ENCODE measurements around the gene MS4A2. TPM values are rescaled to one million over a fixed set of nuclear protein-coding genes. Genes with fewer than 3 reads are reported as not detected.

MS4A2 gene
- total RNA-seq, 2 experiments from 2014 or later = not detected

- intact Hi-C loops (cut with micrococcal nuclease) = no loop called here
- CTCF ChIA-PET = interaction anchor here (0.8 kb wide), 1 partner anchor 107 kb away, joined by 3 read pairs; no protein-coding TSS in a partner anchor
Measured at GRCh38 chr11:60130496-60130895, 42.0 kb downstream of the MS4A2 start.

GRCh38 chr11:60131912-60132311 is 43.4 kb downstream of the MS4A2 start:
- Mint-ChIP-seq H3K27ac (no peak overlapping the region), H3K27me3 (peaks cover 11% of the 10 kb centered on the region), H3K4me1 (ENCODE audit: low read depth) (no peaks in the 10 kb centered on the region), H3K4me3 (no peak overlapping the region), H3K9me3 (peaks cover 4% of the 10 kb centered on the region), H3K36me3 (ENCODE audit: low read depth) (no peaks in the 10 kb centered on the region)
- ATAC-seq = no peak
- intact Hi-C loops (cut with micrococcal nuclease) = no loop called here
- TF ChIP-seq CTCF (IDR thresholded peaks at IDR 0.05) = no peak
- POLR2A ChIA-PET = no interaction called here
- CTCF ChIA-PET = no interaction called here
- no peak for DNase-seq

More at GRCh38 chr11:60130496-60130895, 42.0 kb downstream of the MS4A2 start:
- Mint-ChIP-seq H3K27me3 (peaks cover 7% of the 10 kb centered on the region), H3K4me3 (no peak overlapping the region), H3K27ac (no peak overlapping the region), H3K9me3 (peaks cover 4% of the 10 kb centered on the region), H3K4me1 (ENCODE audit: low read depth) (no peaks in the 10 kb centered on the region), H3K36me3 (ENCODE audit: low read depth) (no peaks in the 10 kb centered on the region)
- TF ChIP-seq CTCF (IDR thresholded peaks at IDR 0.05) = peak; percentile 27
- ATAC-seq (peak; percentile 37), DNase-seq (peak; percentile 15)
- POLR2A ChIA-PET = no interaction called here

- no peaks in the 10 kb centered on the region for H3K4me1 Mint-ChIP-seq (ENCODE audit: low read depth)
- CTCF ChIA-PET = no interaction called here
- H3K27ac Mint-ChIP-seq = no peak overlapping the region
Measured at GRCh38 chr11:60133917-60134316, 45.5 kb downstream of the MS4A2 start.

GRCh38 chr11:60143768-60144167 is 55.3 kb downstream of the MS4A2 start:
- intact Hi-C loops (cut with micrococcal nuclease) = no loop called here
- no peak for TF ChIP-seq CTCF (IDR thresholded peaks at IDR 0.05)
- H3K27me3 Mint-ChIP-seq = peaks cover 1% of the 10 kb centered on the region
- H3K9me3 Mint-ChIP-seq = no peaks in the 10 kb centered on the region
- ChIA-PET CTCF (no interaction called here), POLR2A (no interaction called here)
- H3K4me1 Mint-ChIP-seq (ENCODE audit: low read depth) = no peaks in the 10 kb centered on the region
- ATAC-seq (peak; percentile 20), DNase-seq (no peak)
- H3K27ac Mint-ChIP-seq = no peak overlapping the region
- H3K36me3 Mint-ChIP-seq (ENCODE audit: low read depth) = no peaks in the 10 kb centered on the region
- H3K4me3 Mint-ChIP-seq = no peak overlapping the region

More at GRCh38 chr11:60133917-60134316, 45.5 kb downstream of the MS4A2 start:
- POLR2A ChIA-PET = no interaction called here
- H3K9me3 Mint-ChIP-seq = peaks cover 4% of the 10 kb centered on the region
- TF ChIP-seq CTCF (IDR thresholded peaks at IDR 0.05) = no peak
- peaks cover 13% of the 10 kb centered on the region for H3K27me3 Mint-ChIP-seq
- DNase-seq = no peak
- H3K36me3 Mint-ChIP-seq (ENCODE audit: low read depth) = no peaks in the 10 kb centered on the region
- intact Hi-C loops (cut with micrococcal nuclease) = no loop called here
- no peak for ATAC-seq
- no peak overlapping the region for H3K4me3 Mint-ChIP-seq

- intact Hi-C loops (cut with micrococcal nuclease) = no loop called here
- no peaks in the 10 kb centered on the region for H3K36me3 Mint-ChIP-seq (ENCODE audit: low read depth)
- no peak overlapping the region for H3K27ac Mint-ChIP-seq
- ChIA-PET POLR2A (no interaction called here), CTCF (interaction anchor here (0.6 to 1.1 kb wide), 2 partner anchors 17 to 120 kb away, joined by 3 read pairs; no protein-coding TSS in a partner anchor)
- no peak for DNase-seq
- no peak overlapping the region for H3K4me3 Mint-ChIP-seq
- TF ChIP-seq CTCF (IDR thresholded peaks at IDR 0.05) = no peak
- no peaks in the 10 kb centered on the region for H3K27me3 Mint-ChIP-seq
- no peak for ATAC-seq
- H3K9me3 Mint-ChIP-seq = no peaks in the 10 kb centered on the region
- H3K4me1 Mint-ChIP-seq (ENCODE audit: low read depth) = no peaks in the 10 kb centered on the region
Measured at GRCh38 chr11:60145677-60146076, 57.2 kb downstream of the MS4A2 start.

Other genes starting within 250 kb of the MS4A2 start
- gene CBLIF, start 243.2 kb upstream of the MS4A2 start, total RNA-seq = not detected
- not detected for gene TCN1, start 222.2 kb upstream of the MS4A2 start, total RNA-seq
- not detected for gene OOSP3, start 209.9 kb upstream of the MS4A2 start, total RNA-seq
- gene OOSP1, start 150.2 kb upstream of the MS4A2 start, total RNA-seq = not detected
- gene OOSP4A, start 124.6 kb upstream of the MS4A2 start, total RNA-seq = not detected
- not detected for gene OOSP4B, start 71.5 kb upstream of the MS4A2 start, total RNA-seq
- gene OOSP2, start 48.3 kb upstream of the MS4A2 start, total RNA-seq = not detected
- not detected for gene MS4A3, start 32.0 kb upstream of the MS4A2 start, total RNA-seq
- not detected for gene MS4A6A, start 94.4 kb downstream of the MS4A2 start, total RNA-seq
- not detected for gene MS4A4E, start 154.5 kb downstream of the MS4A2 start, total RNA-seq
- gene MS4A4A, start 192.0 kb downstream of the MS4A2 start, total RNA-seq = not detected
- gene MS4A6E, start 238.6 kb downstream of the MS4A2 start, total RNA-seq = not detected

Measured in activated CD8-positive, alpha-beta T cell treated with anti-CD3 and anti-CD28 coated beads for 36 hours (primary cell).